ENCODE data around the gene NOL8.

NOL8 gene

DNA sequence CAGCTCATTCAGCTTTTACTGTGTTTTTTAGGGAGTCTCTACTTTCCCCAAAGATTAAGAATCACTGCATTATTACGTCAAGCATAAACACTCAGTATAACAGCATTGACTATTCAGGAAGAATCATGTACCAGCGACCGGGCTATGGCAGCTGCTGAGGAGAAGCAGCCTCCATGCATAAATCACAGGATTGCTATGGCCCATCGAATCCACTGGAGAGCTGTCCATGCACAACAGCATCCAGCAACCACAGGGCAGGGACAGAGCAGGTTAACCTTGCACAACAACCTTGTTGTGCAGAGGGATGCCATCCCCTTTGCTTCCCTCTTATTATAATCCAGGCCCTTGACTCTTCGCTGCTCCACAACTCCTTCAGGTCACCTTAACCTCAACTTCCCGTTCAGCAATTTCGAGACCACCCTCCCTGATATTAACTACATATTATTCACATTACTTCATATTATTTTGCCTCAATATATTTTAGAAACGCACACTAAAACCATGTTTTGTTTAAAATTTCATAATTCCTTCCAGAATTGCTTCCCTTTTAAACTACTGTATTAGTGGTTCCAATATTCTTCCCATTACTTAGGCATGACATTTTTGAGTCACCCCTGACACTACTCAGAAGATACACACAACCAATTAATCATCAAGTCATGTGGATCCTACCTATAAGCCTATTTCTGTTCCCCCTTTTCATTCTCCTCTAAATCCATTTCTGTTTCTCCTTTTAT, 32.6 kb downstream of the NOL8 start:
- H3K27ac ChIP-seq (ENCODE audit: low read length, poor library complexity, severe bottlenecking) = no peak overlapping the region
- H2BK5ac ChIP-seq (ENCODE audit: low read depth, low read length, poor library complexity, severe bottlenecking) = no peak overlapping the region
- H3K18ac ChIP-seq (ENCODE audit: low read depth in 1 of 2, low read length in 2 of 2) = no peak overlapping the region
- H3K9ac ChIP-seq (ENCODE audit: low read length) = peak overlapping the region; percentile 99
- H3K36me3 ChIP-seq (ENCODE audit: control insufficient read depth in 1 of 2, insufficient read depth in 2 of 2, low read depth in 1 of 2, low read length in 2 of 2) = peaks cover 6 to 49% of the 10 kb centered on the region in 2 experiments
- H2AK5ac ChIP-seq (ENCODE audit: low read length, severe bottlenecking) = no peak overlapping the region
- 44% methylated on average over 8 of the region's 8 CpGs for WGBS
- H3K79me1 ChIP-seq (replicated peaks; ENCODE audit: low read length, poor library complexity, severe bottlenecking) = peaks cover 6% of the 10 kb centered on the region
- H2BK15ac ChIP-seq (ENCODE audit: low read depth, poor library complexity, severe bottlenecking) = no peak overlapping the region
- H3K4me3 ChIP-seq (ENCODE audit: insufficient read depth in 1 of 2, low read depth in 1 of 2, low read length in 2 of 2) = peak overlapping the region in 1 of 2 experiments; percentile 93
- H3K4ac ChIP-seq (ENCODE audit: low read depth in 1 of 2, low read length in 2 of 2) = no peak overlapping the region
- H2AFZ ChIP-seq (ENCODE audit: low read depth, low read length) = no peak overlapping the region
- H3K4me2 ChIP-seq (ENCODE audit: low read length, poor library complexity, severe bottlenecking) = peak overlapping the region; percentile 46
- H3K4me1 ChIP-seq (ENCODE audit: control insufficient read depth, insufficient read depth, low read depth, low read length) = peaks cover 11% of the 10 kb centered on the region
- H3K9me3 ChIP-seq (ENCODE audit: control insufficient read depth, low read length) = no peaks in the 10 kb centered on the region
- H2BK120ac ChIP-seq (ENCODE audit: low read depth, low read length) = no peak overlapping the region
- no peak overlapping the region for H3K23ac ChIP-seq (ENCODE audit: low read length in 2 of 2)
- no peaks in the 10 kb centered on the region for H3K27me3 ChIP-seq (ENCODE audit: control insufficient read depth in 1 of 2, insufficient read depth in 1 of 2, low read length in 2 of 2)
- no peak overlapping the region for H3K14ac ChIP-seq (ENCODE audit: low read length in 2 of 2)
- DNase-seq = peak; percentile 50
- H4K91ac ChIP-seq (ENCODE audit: low read length) = no peak overlapping the region
- H4K8ac ChIP-seq (ENCODE audit: low read length) = no peak overlapping the region
- H2BK12ac ChIP-seq (ENCODE audit: low read length in 2 of 2) = no peak overlapping the region

DNA sequence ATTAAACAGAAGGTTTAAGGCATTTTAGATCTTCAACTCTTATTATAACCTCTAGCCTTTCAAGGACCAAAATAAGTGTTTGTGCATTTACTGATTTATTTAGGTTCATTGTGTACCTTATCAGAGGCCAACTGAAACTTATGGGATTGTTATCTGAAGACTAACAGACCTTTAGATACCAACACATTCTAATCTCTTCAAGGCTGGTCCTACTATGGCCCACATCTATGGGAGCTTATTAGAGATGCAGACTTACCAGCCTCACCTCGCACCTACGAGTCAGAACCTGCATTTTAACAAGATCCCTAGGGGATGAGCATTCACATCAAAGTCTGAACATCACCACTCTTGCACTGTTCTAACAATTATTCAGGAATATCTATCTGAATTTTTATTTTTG, 33.6 kb downstream of the NOL8 start:
- no peak overlapping the region for H3K4me2 ChIP-seq (ENCODE audit: low read length, poor library complexity, severe bottlenecking)

DNA sequence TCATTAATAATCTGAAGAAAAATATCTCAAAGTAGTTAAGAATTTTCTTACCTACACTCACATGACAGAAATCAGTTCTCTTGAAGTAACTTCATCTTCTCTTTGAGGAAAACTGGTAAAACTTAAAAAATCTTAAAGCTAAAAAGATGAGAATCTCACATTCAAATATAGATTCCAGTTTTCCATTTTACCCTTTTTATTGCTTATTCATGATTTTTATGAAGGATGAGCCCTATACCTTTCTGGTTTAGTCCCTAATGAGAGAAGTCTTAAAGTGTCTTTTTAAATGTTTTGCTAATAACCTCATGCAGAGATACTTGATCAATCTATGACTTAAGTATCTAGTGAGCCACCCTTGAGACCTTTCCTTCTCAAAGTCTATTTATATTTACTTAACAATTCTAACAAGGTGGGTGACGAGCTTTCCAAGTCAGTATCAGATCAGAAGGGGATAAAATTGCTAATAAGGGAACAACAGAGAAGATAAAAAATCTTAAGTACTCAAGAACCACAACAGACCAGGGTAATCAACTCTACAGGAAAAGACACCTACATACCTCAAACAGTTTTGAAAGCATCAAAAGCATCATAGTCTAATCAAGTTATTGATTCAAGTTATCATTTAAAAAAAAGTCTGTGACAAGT, 34.2 kb downstream of the NOL8 start:
- H4K8ac ChIP-seq (ENCODE audit: low read length) = no peak overlapping the region

More for the DNA sequence above, 33.6 kb downstream of the NOL8 start:
- peaks cover 3 to 49% of the 10 kb centered on the region in 2 experiments for H3K36me3 ChIP-seq (ENCODE audit: control insufficient read depth in 1 of 2, insufficient read depth in 2 of 2, low read depth in 1 of 2, low read length in 2 of 2)
- H3K27me3 ChIP-seq (ENCODE audit: control insufficient read depth in 1 of 2, insufficient read depth in 1 of 2, low read length in 2 of 2) = no peaks in the 10 kb centered on the region
- no peak overlapping the region for H3K14ac ChIP-seq (ENCODE audit: low read length in 2 of 2)
- no peak overlapping the region for H2AFZ ChIP-seq (ENCODE audit: low read depth, low read length)
- H2BK12ac ChIP-seq (ENCODE audit: low read length in 2 of 2) = no peak overlapping the region
- H2BK15ac ChIP-seq (ENCODE audit: low read depth, poor library complexity, severe bottlenecking) = no peak overlapping the region
- 89% methylated on average over 2 of the region's 2 CpGs for WGBS
- no peak overlapping the region for H3K4ac ChIP-seq (ENCODE audit: low read depth in 1 of 2, low read length in 2 of 2)
- H2AK5ac ChIP-seq (ENCODE audit: low read length, severe bottlenecking) = no peak overlapping the region
- H3K4me3 ChIP-seq (ENCODE audit: insufficient read depth in 1 of 2, low read depth in 1 of 2, low read length in 2 of 2) = peak overlapping the region in 1 of 2 experiments; percentile 93
- H2BK5ac ChIP-seq (ENCODE audit: low read depth, low read length, poor library complexity, severe bottlenecking) = no peak overlapping the region
- no peak overlapping the region for H4K8ac ChIP-seq (ENCODE audit: low read length)
- H4K91ac ChIP-seq (ENCODE audit: low read length) = no peak overlapping the region
- H2BK120ac ChIP-seq (ENCODE audit: low read depth, low read length) = no peak overlapping the region
- no peaks in the 10 kb centered on the region for H3K9me3 ChIP-seq (ENCODE audit: control insufficient read depth, low read length)
- peak overlapping the region; percentile 99 for H3K9ac ChIP-seq (ENCODE audit: low read length)
- no peak for DNase-seq
- no peak overlapping the region for H3K23ac ChIP-seq (ENCODE audit: low read length in 2 of 2)
- peaks cover 11% of the 10 kb centered on the region for H3K4me1 ChIP-seq (ENCODE audit: control insufficient read depth, insufficient read depth, low read depth, low read length)
- H3K18ac ChIP-seq (ENCODE audit: low read depth in 1 of 2, low read length in 2 of 2) = no peak overlapping the region
- peaks cover 6% of the 10 kb centered on the region for H3K79me1 ChIP-seq (replicated peaks; ENCODE audit: low read length, poor library complexity, severe bottlenecking)
- no peak overlapping the region for H3K27ac ChIP-seq (ENCODE audit: low read length, poor library complexity, severe bottlenecking)

DNA sequence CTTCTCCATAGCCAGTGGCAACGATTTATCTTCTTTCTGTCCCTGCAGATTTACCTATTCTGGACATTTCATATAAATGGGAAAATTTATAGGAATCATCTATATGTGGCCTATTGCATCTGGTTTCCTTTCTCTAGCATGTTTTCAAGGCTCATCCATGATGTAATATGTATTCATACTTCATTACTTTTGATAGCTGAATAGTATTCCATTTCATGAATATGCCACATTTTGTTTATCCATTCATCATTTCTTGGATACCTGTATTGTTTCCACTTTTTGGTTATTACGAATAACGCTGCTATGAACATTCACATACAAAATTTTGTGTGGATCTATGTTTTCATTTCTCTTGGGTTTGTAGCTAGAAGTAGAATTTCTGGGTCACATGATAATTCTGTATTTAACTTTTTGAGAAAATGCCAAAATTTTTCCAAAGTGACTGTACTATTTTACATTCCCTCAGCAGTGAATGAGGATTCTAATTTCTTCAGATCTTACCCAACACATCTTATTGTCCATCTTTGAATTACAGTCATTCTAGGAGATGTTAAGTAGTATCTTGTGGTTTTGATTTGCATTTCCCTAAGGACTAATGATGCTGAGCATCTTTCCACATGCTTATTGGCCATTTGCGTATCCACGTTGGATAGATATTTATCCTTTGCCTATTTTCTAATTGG, 35.3 kb downstream of the NOL8 start:
- Histone ChIP-seq H4K8ac (ENCODE audit: low read length) (no peak overlapping the region), H3K9me3 (ENCODE audit: control insufficient read depth, low read length) (no peaks in the 10 kb centered on the region), H3K79me1 (replicated peaks; ENCODE audit: low read length, poor library complexity, severe bottlenecking) (peaks cover 5% of the 10 kb centered on the region), H3K14ac (ENCODE audit: low read length in 2 of 2) (no peak overlapping the region), H3K27ac (ENCODE audit: low read length, poor library complexity, severe bottlenecking) (no peak overlapping the region), H2BK12ac (ENCODE audit: low read length in 2 of 2) (no peak overlapping the region), H2BK15ac (ENCODE audit: low read depth, poor library complexity, severe bottlenecking) (no peak overlapping the region), H3K18ac (ENCODE audit: low read depth in 1 of 2, low read length in 2 of 2) (no peak overlapping the region), H3K4ac (ENCODE audit: low read depth in 1 of 2, low read length in 2 of 2) (no peak overlapping the region), H3K4me1 (ENCODE audit: control insufficient read depth, insufficient read depth, low read depth, low read length) (peaks cover 11% of the 10 kb centered on the region), H3K9ac (ENCODE audit: low read length) (peak overlapping the region; percentile 14), H3K23ac (ENCODE audit: low read length in 2 of 2) (no peak overlapping the region), H3K4me3 (ENCODE audit: insufficient read depth in 1 of 2, low read depth in 1 of 2, low read length in 2 of 2) (no peak overlapping the region), H2BK120ac (ENCODE audit: low read depth, low read length) (no peak overlapping the region), H3K4me2 (ENCODE audit: low read length, poor library complexity, severe bottlenecking) (no peak overlapping the region), H4K91ac (ENCODE audit: low read length) (no peak overlapping the region), H2BK5ac (ENCODE audit: low read depth, low read length, poor library complexity, severe bottlenecking) (no peak overlapping the region), H3K36me3 (ENCODE audit: control insufficient read depth in 1 of 2, insufficient read depth in 2 of 2, low read depth in 1 of 2, low read length in 2 of 2) (peaks cover 3 to 62% of the 10 kb centered on the region in 2 experiments), H2AFZ (ENCODE audit: low read depth, low read length) (no peak overlapping the region), H2AK5ac (ENCODE audit: low read length, severe bottlenecking) (no peak overlapping the region), H3K27me3 (ENCODE audit: control insufficient read depth in 1 of 2, insufficient read depth in 1 of 2, low read length in 2 of 2) (no peaks in the 10 kb centered on the region)
- 100% methylated on average over 2 of the region's 5 CpGs for WGBS
- peak; percentile 11 for DNase-seq

More for the DNA sequence above, 34.2 kb downstream of the NOL8 start:
- Histone ChIP-seq H3K4me2 (ENCODE audit: low read length, poor library complexity, severe bottlenecking) (no peak overlapping the region), H2BK120ac (ENCODE audit: low read depth, low read length) (no peak overlapping the region), H3K4me1 (ENCODE audit: control insufficient read depth, insufficient read depth, low read depth, low read length) (peaks cover 11% of the 10 kb centered on the region), H3K4ac (ENCODE audit: low read depth in 1 of 2, low read length in 2 of 2) (no peak overlapping the region), H2AFZ (ENCODE audit: low read depth, low read length) (no peak overlapping the region), H2BK15ac (ENCODE audit: low read depth, poor library complexity, severe bottlenecking) (no peak overlapping the region), H3K4me3 (ENCODE audit: insufficient read depth in 1 of 2, low read depth in 1 of 2, low read length in 2 of 2) (no peak overlapping the region), H3K9me3 (ENCODE audit: control insufficient read depth, low read length) (no peaks in the 10 kb centered on the region), H3K27ac (ENCODE audit: low read length, poor library complexity, severe bottlenecking) (no peak overlapping the region), H4K91ac (ENCODE audit: low read length) (no peak overlapping the region), H3K9ac (ENCODE audit: low read length) (peak overlapping the region; percentile 99), H3K18ac (ENCODE audit: low read depth in 1 of 2, low read length in 2 of 2) (no peak overlapping the region), H2BK12ac (ENCODE audit: low read length in 2 of 2) (no peak overlapping the region), H3K23ac (ENCODE audit: low read length in 2 of 2) (no peak overlapping the region), H3K14ac (ENCODE audit: low read length in 2 of 2) (no peak overlapping the region), H3K36me3 (ENCODE audit: control insufficient read depth in 1 of 2, insufficient read depth in 2 of 2, low read depth in 1 of 2, low read length in 2 of 2) (peaks cover 3 to 51% of the 10 kb centered on the region in 2 experiments), H3K27me3 (ENCODE audit: control insufficient read depth in 1 of 2, insufficient read depth in 1 of 2, low read length in 2 of 2) (no peaks in the 10 kb centered on the region), H3K79me1 (replicated peaks; ENCODE audit: low read length, poor library complexity, severe bottlenecking) (peaks cover 8% of the 10 kb centered on the region), H2AK5ac (ENCODE audit: low read length, severe bottlenecking) (no peak overlapping the region), H2BK5ac (ENCODE audit: low read depth, low read length, poor library complexity, severe bottlenecking) (no peak overlapping the region)
- no CpG with 5 or more reads among the region's 1 CpG for WGBS
- no peak for DNase-seq
